ENCODE measurements around the gene PLCL1.
A peak's percentile ranks its signal among the peaks of the same experiment; 100 is the strongest.
"Not testable (repeated sequence)": the region's sequence is repeated elsewhere in the genome, so short reads cannot be mapped to it uniquely, and the experiment has no call there.

PLCL1 gene

DNA sequence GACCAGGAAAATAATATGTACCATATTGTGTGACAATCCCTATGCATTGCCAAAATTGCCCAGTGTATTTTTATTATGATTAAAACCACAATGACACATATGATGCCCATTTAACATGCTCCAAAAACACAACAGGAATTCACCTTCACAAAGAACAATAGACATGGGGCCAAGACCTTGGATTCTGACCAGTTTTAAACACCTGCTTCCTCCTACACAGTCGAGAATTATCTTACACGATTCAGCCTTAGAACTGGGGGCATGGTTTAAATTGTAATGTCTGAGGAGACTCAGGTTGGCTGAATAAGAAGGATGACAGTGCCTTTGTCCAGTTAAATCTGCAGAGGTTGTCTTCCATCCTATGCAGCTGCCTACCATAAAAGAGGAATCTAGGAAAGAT lies 212.7 kb downstream of the PLCL1 start:
- TF ChIP-seq, protein P1, sequence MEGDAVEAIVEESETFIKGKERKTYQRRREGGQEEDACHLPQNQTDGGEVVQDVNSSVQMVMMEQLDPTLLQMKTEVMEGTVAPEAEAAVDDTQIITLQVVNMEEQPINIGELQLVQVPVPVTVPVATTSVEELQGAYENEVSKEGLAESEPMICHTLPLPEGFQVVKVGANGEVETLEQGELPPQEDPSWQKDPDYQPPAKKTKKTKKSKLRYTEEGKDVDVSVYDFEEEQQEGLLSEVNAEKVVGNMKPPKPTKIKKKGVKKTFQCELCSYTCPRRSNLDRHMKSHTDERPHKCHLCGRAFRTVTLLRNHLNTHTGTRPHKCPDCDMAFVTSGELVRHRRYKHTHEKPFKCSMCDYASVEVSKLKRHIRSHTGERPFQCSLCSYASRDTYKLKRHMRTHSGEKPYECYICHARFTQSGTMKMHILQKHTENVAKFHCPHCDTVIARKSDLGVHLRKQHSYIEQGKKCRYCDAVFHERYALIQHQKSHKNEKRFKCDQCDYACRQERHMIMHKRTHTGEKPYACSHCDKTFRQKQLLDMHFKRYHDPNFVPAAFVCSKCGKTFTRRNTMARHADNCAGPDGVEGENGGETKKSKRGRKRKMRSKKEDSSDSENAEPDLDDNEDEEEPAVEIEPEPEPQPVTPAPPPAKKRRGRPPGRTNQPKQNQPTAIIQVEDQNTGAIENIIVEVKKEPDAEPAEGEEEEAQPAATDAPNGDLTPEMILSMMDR (IDR thresholded peaks at IDR 0.05; ENCODE audit: borderline replicate concordance, control extremely low read depth, extremely low read depth, insufficient read depth, missing control alignments): no peak
- in situ Hi-C loops (cut with MboI; ENCODE audit: low sequenced_read_pairs, unreplicated experiment): no loop called here
- DNase-seq (ENCODE audit: low spot score): no peak

DNA sequence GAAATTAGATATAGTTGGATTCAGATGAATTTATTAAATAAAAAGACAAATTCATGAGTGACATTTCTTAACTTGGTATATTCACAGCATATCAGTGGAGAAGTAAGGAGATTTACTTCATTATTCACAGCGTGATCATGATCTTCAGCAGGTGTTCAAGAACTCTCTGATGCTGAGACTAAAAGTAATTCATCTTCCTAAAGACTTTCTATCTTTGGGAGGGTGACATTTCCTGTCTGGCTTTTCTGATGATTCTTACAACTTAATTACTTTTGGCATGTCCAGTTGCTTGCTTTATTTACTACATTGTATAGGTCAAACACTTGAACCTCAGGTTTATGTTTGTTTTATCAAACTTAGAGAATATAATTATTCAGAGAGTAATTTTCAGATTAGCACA lies 224.6 kb downstream of the PLCL1 start:
- no peak for DNase-seq (ENCODE audit: low spot score)
- TF ChIP-seq, protein P1 (IDR thresholded peaks at IDR 0.05; ENCODE audit: borderline replicate concordance, control extremely low read depth, extremely low read depth, insufficient read depth, missing control alignments): no peak
- in situ Hi-C loops (cut with MboI; ENCODE audit: low sequenced_read_pairs, unreplicated experiment): no loop called here

DNA sequence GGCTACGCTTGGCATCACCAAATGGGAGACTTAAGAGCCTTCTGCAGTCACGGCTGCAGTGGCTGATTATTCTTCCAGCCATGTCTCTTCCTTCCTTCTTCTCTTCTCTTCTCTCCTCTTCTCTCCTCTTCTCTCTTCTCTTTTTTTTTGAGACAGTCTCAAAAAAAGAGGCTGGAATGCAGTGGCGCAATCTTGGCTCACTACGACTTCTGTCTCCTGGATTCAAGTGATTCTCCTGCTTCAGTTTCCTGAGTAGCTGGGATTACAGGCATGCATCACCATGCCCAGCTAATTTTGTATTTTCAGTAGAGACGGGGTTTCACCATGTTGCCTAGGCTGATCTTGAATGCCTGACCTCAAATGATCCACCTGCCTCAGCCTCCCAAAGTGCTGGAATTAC lies 225.2 kb downstream of the PLCL1 start:
- DNase-seq (ENCODE audit: low spot score); in situ Hi-C loops (cut with MboI; ENCODE audit: low sequenced_read_pairs, unreplicated experiment): not testable (repeated sequence)

DNA sequence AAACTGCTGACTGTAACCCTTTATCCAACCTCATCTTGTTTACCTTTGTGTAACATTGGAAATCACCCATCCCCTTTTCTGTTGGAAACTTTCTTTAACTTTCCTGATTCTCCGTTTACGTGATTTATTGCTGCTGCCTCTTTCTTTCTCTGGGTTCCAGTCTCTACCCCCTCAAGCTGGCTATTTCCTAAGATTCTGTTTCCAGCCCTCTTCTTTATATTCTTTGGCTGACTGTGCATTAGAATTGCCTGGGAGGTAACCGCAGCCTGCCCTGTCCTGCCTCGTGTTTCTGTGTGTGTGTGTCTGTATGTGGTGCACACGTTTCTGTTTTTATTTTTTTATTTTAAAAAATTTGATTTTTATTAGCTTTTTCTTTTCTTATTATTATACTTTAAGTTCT lies 229.2 kb downstream of the PLCL1 start:
- no peak for DNase-seq (ENCODE audit: low spot score)
- in situ Hi-C loops (cut with MboI; ENCODE audit: low sequenced_read_pairs, unreplicated experiment): no loop called here
- TF ChIP-seq, protein P1 (IDR thresholded peaks at IDR 0.05; ENCODE audit: borderline replicate concordance, control extremely low read depth, extremely low read depth, insufficient read depth, missing control alignments): no peak

DNA sequence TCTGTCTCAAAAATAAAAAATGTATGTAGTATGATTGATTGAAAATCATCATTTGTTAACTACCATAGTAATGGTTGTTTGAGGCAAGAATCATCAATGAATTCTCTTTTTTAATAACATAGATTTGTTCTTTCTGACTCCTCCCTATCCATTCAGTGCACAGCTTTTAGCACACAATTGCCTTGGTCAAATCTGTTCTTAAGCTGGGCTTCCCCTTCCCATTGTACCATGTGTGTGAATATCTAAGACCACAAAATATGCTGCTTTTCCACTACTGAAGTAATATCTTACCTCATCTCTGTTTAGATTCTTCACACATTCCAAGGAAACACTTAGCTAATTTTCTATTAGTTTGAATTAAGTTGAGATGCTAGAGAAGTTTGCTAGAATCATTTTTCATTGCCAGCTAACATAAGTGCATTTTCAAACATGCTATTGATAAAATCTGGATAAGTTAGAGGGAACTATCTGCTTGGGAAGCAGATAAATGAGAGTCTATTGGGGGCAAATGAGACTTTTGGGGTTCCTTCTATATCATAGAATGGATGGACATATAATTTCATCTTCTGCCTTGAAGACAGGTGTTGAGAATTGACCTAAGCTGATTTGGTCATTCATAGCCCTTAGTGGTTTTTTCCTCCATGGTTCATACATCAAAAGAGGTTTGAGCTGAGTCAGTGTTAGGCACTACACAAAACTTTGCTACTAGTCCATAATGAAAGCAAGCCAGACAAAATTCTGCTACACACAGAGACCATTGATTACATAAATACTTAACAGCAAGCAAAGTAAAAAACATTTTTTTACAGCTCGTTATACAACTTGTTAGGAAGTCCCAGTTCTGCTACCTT lies 231.9 kb downstream of the PLCL1 start:
- peak; percentile 33 for DNase-seq (ENCODE audit: low spot score)
- TF ChIP-seq, protein P1 (IDR thresholded peaks at IDR 0.05; ENCODE audit: borderline replicate concordance, control extremely low read depth, extremely low read depth, insufficient read depth, missing control alignments): no peak
- in situ Hi-C loops (cut with MboI; ENCODE audit: low sequenced_read_pairs, unreplicated experiment): no loop called here

DNA sequence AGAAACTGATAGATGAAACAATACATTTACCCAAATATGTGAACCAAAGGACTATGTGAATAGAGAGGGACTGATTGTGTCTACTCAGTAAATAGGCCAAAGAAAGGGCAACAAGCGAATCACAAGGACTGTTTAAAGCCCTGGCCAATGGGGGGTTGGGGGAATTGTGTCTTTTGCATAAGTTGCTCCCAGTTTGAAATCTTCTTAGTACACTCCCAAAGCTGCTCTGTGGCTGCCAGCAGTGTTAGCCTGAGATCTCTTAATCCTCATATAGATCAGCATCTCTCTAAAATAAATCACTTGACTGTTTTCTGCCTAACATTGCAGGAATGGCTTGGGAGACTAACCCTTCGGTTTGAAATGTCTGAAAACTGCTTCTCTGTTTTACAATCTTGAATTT lies 236.4 kb downstream of the PLCL1 start:
- TF ChIP-seq, protein P1 (IDR thresholded peaks at IDR 0.05; ENCODE audit: borderline replicate concordance, control extremely low read depth, extremely low read depth, insufficient read depth, missing control alignments): no peak
- in situ Hi-C loops (cut with MboI; ENCODE audit: low sequenced_read_pairs, unreplicated experiment): no loop called here
- no peak for DNase-seq (ENCODE audit: low spot score)

DNA sequence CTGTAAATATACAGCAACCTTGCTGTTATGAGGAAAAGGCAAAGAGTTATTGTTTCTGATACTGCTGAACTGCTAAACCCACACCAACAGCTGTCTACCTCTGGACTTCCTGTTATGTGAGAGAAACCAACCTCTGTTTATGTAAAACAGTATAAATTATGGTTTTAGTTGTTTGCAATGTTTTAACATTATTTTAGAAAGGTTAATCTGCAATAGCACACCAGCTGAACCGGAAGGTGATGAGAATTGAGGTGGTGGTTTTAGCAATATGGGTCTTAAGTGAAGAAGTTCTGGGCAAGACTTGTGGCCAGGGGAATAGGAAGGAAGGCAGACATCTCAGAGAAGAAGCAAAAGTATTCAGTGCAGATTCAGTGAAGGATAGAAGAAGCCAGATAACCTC lies 237.8 kb downstream of the PLCL1 start:
- no peak for DNase-seq (ENCODE audit: low spot score)
- TF ChIP-seq, protein P1 (IDR thresholded peaks at IDR 0.05; ENCODE audit: borderline replicate concordance, control extremely low read depth, extremely low read depth, insufficient read depth, missing control alignments): no peak
- in situ Hi-C loops (cut with MboI; ENCODE audit: low sequenced_read_pairs, unreplicated experiment): no loop called here

All from GM13976 (cell line).